SIG-M5 treated with dmso at 0.1 percent for 504 hours (cell line): ENCODE measurements around the gene GALM.
"Not testable (repeated sequence)": the region's sequence is repeated elsewhere in the genome, so short reads cannot be mapped to it uniquely, and the experiment has no call there.

ENCODE experiments used
- DNase-seq: peaks from one replicate; lab custom pipeline; 2025; ENCODE audit not compliant: unreplicated experiment; lab: John Stamatoyannopoulos, UW

GALM gene

DNA sequence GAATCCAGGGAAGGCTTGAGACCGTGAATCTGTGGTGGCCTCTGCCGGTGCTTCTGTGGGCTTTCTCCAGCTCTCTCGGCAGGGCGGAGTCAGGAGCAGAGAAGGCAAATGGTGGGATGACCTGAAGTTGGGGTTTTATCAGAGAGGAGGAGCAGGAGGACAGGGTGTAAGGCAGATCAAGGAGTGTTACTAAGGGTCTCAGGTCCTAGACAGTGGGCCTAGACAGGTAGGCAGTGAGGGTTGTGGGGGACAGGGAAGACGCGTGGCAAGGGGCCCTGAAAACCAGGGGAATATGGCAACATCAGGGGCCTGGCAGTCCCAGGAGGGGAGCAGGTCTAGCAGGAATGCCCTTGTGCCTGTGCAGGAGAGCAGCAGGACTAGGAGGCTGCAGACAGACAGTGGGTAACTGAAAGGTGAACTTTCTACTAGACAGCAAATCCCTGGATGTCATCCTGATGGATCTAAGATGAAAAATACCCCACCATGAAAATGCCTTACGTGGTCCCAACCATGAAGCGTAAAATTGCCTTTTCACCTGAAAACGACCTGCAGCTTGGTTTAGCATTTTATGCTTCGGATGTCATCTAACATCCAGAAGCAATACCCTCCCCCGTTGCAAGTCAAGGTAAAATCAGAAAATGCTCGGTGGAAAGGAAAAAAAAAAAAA is 43.1 kb downstream of the GALM start:
- DNase-seq, result no peak

DNA sequence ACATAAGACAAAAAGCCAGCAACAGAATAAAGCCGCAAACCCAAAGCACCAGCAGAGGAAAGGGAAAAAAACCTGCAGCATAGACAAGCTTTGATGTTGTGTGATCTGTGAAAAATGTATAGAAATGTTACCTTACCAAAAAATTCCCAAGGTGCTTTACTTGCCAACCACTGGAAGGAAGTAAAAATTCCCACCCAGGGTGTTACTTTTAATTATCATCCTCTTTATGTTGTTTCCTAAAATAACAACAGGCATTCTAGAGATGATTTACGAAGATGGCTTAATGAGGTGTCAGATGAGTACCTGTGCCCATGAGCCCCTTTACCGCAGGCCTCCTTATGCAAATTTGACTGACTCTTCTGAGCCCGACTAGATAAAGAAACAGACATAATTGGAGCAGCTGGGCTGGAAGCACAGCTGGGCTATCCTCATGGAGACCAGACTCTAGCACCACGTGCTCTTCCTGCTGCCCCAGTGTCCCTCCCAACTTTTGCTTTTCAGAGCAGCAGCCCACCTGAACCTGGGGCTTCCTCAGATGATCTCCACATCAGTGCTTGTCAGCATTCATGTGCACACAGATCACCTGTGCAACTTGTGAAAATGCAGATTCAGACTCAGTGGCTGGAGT is 43.8 kb downstream of the GALM start:
- no peak for DNase-seq

DNA sequence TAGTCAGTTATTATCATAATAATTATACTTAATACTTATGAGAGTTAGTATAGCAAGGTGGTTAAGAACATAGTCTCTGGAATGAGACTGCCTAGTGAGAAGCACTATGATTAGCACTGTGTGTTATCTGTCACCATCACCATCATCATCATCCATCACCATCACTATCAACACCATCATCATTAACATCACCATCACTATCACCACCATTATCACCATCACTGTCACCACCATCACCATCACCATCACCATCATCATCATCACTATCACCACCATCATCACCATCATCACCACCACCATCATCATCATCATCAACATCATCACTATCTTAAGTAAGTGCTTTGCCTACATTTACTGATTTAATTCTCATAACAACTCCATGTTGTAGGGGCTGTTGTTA is 45.6 kb downstream of the GALM start:
- DNase-seq, result no peak

DNA sequence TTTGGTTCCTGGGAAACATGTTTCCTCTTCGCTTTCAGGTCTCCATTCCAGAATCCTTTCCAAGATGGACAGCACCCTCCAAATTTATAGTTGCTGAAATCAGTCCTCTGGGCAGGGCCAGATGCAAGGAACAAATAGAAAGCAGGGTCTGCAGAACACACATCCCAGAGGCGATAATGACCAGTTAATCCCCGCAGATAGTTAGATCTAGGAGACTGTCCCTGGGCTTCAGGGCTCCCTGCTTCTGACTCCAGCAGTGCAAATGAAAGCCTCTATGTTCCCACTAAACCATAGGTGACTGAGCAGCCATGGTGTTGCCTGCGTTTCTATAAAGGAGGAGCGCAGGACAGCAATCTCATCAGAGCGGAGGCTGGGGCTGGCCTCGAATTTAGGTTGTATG is 46.5 kb downstream of the GALM start:
- no peak for DNase-seq

DNA sequence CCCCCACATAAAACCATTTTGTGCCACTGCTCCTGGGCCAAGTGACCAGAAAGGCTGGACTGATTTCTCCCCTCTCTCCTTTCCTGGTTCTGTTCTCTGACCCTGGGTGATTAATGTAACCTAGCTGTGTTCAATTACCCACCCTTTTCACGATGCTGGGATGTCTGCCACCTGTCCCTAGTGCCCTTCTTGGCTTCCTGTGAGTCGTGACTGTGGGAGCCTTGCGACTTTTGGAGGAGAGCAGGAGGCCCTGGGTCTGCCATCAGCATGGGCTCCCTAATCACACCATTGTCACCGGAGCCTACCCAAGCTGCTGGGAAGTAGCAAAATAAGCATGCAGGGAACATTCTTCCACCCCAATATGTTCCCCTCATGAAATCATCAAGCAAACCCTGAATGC is 47.0 kb downstream of the GALM start:
- DNase-seq, result no peak

DNA sequence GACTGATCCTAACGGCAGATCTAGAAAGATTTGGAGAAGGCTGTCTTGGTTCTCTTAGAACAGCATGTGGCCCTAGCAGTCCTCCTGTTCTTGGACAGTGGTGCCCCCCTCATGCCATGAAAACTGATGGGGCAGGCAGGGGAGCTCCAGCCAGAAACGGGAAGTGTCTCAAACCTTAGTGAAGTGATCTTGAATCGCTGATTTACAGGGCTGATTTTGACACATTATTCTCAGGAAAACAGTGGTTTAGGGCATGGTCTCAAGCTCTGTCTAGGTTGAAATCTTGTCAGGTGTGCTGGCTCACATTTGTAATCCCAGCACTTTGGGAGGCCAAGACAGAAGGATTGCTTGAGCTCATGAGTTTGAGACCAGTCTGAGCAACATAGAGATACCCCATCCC is 47.4 kb downstream of the GALM start:
- no peak for DNase-seq

GRCh38 chr2:38714941-38715340 is 49.0 kb downstream of the GALM start:
- DNase-seq, result not testable (repeated sequence)

- peak; percentile 42 for DNase-seq
Observed at GRCh38 chr2:38716185-38716584, 50.3 kb downstream of the GALM start.

- no peak for DNase-seq
Observed at GRCh38 chr2:38718601-38719000, 52.7 kb downstream of the GALM start.

DNA sequence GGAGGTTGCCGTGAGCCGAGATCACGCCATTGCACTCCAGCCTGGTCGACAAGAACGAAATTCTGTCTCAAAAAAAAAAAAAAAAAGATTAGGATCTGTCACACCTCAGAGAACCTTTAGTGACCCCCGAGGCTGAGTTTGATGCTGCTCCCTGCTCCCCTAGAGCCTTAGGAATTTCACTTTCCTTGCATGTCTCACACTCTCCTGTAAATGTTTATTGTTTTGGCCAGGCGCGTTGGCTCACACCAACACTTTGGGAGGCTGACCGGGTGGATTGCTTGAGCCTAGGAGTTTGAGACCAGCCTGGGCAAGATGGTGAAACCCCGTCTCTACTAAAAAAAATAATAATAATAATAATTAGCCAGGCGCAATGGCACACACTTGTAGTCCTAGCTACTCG is 53.8 kb downstream of the GALM start:
- no peak for DNase-seq

DNA sequence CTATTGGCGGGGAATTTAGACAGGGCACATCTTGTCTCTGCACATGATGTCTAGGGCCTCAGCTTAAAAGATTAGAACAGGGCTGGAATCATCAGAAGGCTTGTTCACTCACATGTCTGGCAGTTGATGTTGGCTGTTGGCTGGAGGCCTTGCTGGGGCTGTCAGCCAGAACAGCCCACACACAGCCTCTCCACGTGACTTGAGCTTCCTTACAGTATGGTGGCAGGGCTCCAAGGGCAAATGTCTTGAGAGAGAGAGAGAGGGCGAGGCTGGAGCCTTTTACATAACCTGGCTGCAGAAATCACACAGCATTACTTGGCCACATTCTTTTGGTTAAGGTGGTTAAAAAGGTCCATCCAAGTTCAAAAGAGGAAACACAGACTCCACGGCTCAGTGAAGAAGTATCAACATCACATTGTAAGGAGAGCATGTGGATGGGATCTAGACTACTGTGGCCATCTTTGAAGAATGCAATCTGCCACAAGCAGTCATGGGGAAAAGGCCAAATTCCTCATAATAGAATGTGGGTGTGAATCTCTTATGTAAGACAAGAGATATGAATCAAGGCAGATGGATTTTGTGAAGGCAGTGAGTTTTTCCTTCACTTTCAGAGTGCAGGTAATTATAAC is 54.8 kb downstream of the GALM start:
- DNase-seq, result no peak

- DNase-seq, result no peak
Observed at GRCh38 chr2:38722271-38723061, 56.6 kb downstream of the GALM start.

GRCh38 chr2:38723173-38723572 is 57.3 kb downstream of the GALM start:
- DNase-seq, result no peak

DNA sequence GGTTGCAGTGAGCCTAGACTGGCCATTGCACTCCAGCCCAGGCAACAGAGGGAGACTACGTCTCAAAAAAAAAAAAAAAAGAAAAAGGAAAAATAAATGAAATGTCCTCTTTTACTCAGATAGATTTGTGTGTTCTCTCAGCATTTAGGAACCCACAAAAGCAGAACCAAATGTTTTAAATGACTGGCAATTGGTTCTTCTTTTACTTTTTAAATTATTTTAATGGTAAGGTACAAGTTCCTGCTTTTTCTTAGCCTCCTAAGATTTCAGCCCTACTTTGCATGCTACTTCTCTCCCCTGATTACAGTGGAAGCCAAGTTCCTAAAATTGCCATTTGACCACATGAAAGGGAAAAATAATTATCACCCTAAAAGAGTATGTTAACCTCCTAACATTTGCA is 61.7 kb downstream of the GALM start:
- DNase-seq, result no peak

GRCh38 chr2:38728694-38729093 is 62.8 kb downstream of the GALM start:
- no peak for DNase-seq

DNA sequence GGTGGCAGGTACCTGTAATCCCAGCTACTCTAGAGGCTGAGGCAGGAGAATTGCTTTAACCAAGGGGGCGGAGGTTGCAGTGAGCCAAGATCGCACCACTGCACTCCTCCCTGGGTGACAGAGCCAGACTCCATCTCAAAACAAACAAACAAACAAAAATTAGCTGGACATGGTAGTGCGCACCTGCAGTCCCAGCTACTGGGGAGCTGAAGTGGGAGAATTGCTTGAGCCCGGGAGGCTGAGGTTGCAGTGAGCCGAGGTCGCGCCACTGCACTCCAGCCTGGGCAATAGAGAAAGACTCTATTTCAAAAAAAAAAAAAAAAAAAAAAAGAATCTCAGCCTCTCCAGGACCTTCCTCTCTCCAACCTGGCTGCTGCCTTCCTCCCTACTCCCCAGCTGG is 65.2 kb downstream of the GALM start:
- no peak for DNase-seq

DNA sequence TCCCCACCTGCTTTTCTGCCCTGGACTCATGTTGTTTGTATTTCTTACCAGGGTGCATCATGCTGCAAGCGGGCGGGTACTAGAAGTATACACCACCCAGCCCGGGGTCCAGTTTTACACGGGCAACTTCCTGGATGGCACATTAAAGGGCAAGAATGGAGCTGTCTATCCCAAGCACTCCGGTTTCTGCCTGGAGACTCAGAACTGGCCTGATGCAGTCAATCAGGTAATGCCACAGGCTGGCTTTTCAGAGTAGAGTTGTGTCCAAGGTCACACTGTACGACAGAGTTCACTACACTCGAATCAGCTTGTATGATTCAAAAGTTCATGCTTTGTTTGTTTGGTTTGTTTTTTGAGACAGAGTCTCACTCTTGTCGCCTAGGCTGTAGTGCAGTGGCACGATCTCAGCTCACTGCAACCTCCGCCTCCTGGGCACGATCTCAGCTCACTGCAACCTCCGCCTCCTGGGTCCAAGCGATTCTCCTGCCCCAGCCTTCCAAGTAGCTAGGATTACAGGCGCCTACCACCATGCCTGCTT is 65.8 kb downstream of the GALM start:
- DNase-seq, result no peak

DNA sequence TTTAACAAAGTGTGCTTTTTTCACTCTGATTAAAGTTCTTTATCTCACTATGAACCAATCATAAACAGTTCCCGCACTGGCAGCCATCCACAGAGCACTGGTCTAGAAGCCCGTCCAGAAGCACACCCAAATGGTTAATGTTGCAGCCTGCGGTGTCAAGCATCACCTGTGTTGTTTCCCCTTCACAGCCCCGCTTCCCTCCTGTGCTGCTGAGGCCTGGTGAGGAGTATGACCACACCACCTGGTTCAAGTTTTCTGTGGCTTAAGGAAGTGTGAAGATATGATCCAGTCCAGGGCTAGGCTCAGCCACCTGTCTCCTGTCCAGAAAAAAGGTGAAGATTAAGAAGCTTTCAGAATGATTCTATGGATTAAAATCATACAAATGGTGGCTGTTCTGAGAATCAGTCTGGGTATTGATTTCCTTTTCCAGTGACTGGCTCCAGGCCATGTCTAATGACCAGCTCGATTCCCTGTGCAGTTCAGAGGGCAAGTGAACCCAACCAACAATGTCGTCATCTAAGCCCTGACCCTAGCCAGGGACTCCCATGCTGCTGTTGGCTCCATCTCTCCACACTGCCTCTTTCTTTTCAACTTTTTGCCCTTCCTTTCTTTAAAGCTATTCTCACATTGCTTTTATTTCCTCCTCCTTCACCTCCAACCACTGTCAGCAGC is 67.5 kb downstream of the GALM start:
- no peak for DNase-seq

GRCh38 chr2:38734299-38735058 is 68.6 kb downstream of the GALM start:
- no peak for DNase-seq

GRCh38 chr2:38735999-38736320 is 70.0 kb downstream of the GALM start:
- DNase-seq, result no peak
